GM18870 (cell line): ENCODE measurements around the gene RASSF5.
A peak's percentile ranks its signal among the peaks of the same experiment; 100 is the strongest.

Experiments
- ATAC-seq: cut with Tn5 transposase; IDR thresholded peaks from one replicate; pipeline ENCODE4 v1.9.1; 2021; ENCODE audit warnings: moderate library complexity; ENCODE audit not compliant: unreplicated experiment

Gene RASSF5

DNA sequence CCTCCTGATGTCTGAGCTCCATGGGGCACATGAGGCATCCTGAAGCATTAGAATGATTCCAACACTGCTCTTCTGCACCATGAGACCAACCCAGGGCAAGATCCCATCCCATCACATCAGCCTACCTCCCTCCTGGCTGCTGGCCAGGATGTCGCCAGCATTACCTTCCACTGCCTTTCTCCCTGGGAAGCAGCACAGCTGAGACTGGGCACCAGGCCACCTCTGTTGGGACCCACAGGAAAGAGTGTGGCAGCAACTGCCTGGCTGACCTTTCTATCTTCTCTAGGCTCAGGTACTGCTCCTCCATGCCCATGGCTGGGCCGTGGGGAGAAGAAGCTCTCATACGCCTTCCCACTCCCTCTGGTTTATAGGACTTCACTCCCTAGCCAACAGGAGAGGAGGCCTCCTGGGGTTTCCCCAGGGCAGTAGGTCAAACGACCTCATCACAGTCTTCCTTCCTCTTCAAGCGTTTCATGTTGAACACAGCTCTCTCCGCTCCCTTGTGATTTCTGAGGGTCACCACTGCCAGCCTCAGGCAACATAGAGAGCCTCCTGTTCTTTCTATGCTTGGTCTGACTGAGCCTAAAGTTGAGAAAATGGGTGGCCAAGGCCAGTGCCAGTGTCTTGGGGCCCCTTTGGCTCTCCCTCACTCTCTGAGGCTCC is 11.1 kb upstream of the RASSF5 start:
- ATAC-seq, result peak; percentile 60

DNA sequence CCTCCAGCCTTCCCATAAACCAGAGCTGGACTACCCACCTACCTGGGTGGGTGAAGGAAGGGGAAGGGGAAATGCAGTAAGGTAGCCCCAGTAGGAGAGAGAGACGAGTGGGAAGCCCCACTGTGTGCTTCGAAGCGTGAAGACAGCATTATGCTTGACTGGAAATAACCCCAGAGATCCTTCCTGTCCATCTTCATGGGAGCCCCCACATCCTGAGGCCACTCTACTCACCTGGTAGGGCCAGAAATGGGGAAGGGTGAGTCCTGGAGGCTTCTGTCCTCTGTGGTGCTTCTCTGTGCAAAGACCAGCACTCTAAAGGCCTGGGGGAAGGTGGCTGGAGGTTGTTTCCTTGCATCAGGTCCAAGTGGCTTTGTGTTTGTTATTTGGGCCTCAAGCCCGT is 10.0 kb upstream of the RASSF5 start:
- ATAC-seq, result no peak

DNA sequence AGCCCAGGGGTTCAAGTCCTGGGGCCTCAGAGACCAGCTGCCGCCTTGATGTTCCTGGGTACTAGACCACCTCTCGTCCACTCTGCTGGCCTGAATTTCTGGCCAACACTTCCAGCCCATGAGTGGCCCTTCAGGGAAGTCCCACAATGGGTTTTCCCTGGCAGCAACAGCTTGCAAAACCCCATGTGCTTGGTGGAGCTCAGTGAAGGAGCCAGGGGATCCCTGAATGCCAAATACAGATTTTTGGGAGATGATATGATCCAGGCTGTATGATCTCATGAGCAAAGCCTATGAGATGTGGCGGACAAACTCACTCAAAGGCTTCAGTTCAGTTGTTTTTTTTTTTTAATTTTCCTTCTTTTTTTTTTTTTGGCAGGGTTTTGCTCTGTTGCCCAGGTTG is 9.6 kb upstream of the RASSF5 start:
- ATAC-seq, result no peak

DNA sequence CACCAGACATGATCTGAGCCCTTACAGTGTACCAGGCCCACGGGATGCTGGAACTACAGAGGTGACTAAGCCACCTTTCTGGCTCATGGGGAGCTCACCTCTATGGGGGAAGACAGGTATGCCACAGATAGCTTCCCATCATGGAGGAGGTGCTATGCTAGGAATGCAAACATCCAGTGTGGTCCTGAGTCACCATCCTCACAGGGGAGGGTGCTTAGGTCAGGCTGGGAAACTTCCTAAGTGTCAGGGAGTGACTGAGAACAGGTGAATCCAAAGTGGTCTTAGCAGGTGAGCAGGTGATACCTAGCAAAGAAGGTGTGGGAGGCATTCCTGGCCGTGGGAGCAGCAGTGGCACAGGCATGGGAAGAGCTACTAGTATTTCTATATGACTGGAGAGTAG is 8.6 kb upstream of the RASSF5 start:
- no peak for ATAC-seq

DNA sequence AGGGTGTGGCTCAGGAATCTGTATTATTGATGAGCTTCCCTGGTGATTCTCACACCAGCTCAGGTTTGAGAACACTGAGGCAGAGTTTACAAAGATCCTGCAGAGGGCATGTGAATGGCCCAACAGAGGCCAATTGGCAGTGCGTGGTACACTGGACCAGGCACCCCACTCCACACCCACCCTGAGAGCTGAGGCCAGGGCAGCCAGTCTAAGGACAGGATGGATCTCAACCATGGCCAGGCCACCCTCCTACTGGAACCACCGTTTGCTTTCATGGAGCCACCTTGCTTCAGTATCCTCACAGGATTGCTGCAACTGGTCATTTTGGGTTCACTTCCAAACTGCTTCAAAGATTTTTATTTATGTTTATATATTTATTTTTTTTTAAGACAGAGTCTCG is 7.3 kb upstream of the RASSF5 start:
- no peak for ATAC-seq

DNA sequence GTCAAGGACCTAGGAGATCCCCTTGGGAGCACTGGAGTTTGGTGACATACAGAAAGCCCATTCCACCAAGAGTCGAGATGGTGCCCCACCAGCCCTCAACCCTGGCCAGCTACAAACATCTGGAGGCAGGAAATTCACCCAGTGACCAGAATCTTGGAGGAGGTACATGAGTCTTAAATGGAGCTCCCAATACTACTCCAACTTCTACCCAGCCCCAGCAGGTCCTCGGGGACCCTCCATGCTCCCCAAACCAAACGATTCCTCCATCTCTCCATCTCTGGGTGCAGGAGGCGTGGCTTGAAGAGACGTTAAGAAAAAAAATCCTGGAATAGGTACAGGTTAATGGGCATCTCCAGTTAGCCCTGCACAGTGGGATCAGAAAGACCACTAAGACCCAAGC is 5.5 kb upstream of the RASSF5 start:
- no peak for ATAC-seq

DNA sequence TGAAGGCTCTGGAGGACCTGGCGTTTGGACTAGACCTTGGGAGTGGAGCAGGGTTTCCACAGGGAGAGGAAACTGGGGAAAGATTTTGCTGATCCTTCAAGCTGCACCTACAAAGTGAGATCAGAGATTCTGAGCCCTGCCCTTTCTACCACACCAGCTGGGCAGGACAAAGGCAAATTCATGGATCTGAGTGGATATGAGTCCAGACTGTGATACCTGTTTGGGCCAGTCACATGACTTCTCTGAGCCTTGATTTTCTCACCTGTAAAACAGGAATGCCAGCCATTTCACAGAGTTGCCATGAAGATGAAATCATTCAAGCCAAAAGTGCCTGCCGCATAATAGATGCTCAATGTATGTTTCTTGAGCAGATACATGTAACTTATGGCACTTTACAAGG is 4.9 kb upstream of the RASSF5 start:
- ATAC-seq, result no peak

DNA sequence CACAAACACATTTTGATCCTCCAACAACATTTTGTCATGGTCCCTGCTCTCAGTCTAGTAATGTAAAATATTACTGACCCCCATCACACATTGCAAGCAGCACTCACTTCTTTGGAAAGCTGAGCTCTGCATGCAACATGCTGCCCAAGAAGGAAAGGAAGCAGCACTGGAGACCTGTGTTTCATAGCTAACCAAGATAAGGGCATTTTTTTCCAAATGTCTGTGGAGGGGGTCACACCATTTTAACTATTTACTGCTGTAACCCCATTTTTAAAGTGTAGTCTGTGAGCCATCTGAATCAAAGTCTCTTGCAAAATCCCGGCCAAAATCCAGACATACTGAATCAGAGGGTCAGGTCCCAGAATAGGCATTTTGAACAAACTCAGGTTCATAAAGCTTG is 4.5 kb upstream of the RASSF5 start:
- no peak for ATAC-seq

DNA sequence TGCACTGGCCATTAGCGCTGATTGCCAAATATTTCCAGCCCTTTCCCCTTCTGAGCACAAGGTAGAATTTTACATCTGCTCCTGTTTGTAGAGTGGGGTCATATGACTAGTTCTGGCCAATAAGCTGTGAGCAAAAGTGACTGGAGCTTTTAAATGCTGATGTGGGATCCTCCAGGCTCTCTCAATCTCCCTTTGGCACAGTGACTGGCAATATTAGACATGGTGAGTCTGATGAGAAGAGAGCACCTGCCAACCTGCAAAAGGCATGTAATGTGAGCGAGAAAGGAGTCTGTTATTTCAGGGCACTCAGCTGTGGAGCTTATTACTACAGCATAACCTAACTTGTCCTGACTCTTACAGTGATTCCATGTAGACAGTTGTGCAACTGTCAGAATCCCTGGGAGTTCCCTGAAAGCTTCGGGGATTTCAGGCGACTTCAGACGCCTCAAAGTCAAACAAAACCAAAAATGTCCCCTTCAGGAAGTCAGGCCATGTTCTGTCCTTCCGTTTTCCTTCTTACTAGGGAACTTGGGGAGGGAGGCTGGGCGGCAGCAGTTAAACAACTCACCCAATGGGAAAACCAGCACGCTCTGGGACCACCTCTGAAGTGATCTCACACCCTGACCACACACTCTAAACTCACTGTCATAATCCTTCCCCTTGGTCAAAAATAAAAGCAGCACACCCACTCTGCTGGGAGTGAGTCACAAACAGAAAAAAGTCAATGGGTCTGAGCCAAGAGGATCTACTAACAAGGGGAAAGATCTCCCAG is 3.6 kb upstream of the RASSF5 start:
- peak; percentile 80 for ATAC-seq

DNA sequence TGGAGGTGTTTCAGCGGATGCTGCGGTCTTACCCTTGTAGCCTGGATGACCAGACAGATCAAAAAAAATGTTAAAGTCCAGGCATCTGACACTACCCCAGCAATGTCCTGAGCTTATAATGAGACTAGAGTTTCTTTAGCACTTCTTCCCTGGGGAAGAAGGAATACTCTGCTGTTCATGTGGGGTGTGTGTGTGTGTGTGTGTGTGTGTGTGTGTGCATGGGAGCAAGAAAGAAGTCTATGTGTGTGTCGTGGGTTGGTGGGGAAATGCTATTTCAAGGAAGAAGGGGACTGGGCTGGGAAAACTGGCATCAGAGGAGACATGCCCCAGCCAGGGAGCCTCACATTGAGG is 3.0 kb upstream of the RASSF5 start:
- ATAC-seq, result no peak

DNA sequence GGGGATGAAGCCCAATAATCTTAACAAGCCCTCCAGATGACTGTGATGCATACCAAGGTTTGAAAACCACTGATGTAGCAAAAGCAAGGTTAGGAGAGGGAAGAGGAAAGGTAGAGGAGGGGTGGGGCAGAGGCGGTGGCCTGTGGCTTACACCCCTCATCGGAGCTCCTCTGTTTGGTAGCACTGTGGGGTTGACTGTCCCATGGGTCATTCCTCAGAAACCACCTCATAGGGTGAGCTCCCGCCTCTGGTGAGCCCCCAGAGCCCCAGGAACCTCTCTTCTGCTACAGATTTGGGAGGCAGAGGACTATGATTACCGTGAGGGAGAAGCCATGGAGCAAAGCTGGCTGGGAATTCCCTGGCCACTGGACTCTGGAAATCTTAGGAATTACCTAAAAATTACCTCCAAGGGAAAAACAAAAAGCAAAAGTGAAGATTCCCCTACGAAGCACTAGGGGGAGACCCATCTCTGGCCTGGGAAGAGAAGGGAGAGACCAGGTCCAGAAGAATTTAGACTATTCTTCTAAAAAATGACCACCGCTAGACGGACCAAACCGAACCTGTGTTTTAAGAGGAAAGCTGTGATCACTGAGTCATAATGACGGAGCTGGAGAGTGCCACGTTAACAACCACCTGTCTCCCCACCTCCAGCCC is 1.5 kb upstream of the RASSF5 start:
- no peak for ATAC-seq

DNA sequence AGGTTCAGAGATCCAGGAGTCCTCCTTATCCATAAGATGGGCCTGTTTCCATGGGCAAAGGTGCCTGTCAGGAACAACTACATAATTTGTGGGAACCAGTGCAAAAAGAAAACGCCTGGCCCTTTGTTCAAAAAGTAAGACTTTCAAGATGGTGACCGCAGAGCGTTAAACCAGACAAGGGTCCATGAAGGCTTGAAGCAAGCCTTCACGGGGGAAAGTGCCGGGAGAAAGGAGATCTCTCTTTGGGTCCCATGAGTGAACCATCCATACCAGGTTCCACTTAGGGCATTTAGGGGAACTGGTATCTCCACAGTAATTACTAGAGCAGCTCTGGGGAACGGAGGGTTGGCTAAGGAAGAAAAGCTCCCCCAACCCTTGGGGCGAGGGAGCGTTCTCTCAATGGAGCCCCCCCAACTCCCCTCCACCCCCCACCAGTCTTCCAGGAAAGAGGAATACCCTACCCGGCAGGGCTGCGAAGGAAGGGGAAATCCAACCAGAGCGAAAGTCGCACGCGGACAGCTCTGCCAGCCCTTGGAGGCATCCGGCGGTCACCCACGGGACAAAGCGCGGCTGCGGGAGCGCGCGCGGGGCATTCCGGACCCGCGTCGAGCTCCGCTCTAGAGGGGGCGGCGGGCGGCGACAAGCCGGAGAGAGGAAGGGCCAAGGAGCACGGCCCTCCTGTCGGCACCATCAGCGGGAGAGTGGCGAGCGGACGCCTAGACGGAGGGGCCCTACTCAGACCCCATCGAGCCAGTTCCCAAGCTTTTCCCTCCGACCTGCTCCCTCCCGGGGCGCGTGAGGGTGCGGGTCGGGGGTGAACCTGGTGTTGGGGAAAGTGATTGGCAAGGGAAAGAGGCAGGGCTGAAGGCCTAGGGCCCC is 687 bp upstream of the RASSF5 start:
- no peak for ATAC-seq

DNA sequence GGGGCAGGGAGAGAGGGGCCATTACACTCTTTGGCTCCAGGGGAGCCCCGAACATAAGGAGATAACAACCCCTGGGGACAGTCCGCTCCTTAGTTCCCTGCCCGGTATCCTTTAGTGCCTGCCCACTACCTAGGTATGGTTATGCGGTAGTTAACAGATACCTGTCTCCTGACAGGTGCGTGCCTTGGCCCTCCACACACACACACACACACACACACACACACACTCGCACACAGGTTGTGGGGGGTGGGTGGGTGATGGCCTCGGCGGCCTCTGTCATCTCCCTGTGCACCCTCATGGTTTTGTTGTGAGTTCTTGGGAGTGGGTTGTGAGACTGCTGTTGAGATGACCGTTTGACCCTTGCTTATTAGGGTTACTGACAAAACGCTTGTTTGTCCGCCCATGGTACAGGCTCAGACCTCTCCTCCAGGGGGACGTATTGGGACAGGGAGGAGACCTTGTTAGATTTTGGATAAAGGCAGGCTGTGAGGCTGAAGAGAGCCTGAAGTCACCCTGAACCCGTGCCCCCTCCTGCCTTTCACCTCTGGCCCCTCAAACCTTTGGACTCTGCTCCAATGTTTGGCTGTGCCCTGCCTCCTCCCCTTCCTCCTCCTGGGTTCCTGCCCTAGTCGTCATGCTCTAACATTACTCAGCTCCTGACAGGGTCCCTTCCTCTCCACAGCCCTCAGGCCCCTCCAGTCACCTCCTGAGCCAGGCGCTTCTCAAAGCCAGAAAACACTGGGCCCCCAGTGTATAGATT is 979 bp downstream of the RASSF5 start:
- no peak for ATAC-seq

DNA sequence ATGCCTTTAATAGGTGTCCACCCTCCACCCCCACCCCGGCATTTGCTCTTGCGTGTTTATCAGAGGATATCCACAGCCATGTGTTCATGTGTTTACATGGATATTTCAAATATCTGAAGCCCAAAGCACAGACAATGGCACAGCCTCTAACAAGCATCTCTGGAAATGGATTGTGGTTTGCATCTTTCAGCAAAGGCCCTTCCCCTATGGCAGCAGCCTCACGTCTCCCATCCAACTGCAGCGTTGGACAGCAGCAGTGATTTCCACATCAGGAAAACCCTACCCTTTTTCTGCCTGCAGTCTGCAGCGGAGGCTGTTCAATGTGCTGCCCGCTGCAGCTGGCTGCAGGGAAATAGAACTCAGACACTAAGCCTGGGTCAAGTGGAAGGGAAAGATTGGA is 1.6 kb downstream of the RASSF5 start:
- no peak for ATAC-seq

DNA sequence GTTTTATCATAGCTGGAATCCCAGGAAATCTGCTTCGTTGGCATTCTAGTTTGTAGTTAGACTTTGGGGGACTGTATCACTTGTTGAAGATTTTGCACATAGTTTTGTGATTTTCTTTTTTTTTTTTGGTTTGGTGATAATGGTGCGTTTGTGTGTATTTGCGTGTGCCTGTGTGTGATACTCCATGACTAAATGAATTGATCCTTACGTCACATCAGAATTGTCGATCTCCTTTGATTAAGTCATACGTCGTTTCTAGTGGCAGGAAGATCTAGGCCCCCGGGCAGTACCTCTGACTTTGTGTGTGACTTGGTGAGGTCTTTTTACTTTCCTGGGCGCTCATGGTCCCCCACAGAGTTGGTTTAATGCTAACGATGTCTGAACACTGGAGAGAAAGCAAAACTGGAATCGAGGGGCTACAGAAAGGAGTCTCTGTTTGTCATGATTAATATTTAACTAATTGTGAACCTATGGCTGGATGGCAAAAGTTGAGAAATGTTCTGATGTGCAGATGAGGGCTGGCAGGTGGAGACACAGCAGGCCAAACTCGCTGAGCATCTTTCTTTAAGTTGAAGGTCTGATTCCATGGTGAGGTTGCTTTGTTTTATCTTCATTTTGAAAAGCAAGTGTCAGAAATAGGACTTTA is 2.4 kb downstream of the RASSF5 start:
- no peak for ATAC-seq

DNA sequence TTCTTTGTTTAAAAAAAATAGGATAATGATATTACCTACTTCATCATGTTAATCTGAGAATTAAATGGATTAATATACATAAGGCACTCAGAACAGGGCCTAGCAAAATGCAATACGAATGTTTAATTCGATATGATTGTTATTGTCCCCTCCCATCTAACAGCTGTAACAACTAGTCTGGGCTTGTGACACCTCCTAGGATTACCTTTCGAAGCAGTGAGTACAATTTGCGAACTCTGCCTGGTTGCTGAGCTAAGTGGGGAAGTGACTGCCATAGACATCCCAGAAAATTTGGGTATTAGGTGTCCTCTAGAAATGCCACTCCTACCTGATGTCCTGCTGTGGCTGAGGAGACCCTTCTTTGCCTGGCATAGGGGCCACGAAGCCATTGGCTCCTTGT is 3.0 kb downstream of the RASSF5 start:
- ATAC-seq, result no peak

DNA sequence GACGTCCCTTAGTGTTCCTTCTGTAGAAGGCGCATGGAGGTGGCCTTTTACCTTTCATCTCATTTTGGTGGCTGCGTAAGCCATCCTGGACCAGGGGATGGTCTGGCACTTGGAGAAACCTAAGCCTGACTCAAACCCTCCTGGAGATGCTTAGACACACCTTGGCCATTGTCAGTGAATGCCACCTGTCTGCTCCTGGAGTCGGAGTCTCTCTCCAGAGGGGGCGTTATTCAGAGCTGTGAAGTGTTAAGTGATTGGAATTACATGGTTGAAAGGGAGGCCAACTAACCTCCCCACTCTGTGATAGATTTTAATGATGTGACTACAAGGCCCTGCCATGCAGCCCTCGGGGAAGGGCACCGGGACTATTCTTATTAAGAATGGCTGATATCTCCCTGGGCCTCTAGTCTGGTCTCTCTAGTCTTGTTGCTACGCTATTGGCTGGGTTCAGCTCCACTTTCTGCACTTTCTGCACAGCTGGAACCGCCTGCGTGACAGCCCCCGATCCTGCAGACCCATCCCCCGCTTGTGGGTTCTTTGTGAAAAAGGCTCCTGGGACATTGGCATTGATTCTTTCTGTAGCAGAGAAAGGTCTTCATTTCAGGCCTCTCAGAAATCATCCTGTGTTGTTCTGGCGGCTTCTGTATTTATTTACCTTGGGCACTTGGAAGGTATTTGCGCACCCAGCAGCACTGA is 4.2 kb downstream of the RASSF5 start:
- no peak for ATAC-seq

DNA sequence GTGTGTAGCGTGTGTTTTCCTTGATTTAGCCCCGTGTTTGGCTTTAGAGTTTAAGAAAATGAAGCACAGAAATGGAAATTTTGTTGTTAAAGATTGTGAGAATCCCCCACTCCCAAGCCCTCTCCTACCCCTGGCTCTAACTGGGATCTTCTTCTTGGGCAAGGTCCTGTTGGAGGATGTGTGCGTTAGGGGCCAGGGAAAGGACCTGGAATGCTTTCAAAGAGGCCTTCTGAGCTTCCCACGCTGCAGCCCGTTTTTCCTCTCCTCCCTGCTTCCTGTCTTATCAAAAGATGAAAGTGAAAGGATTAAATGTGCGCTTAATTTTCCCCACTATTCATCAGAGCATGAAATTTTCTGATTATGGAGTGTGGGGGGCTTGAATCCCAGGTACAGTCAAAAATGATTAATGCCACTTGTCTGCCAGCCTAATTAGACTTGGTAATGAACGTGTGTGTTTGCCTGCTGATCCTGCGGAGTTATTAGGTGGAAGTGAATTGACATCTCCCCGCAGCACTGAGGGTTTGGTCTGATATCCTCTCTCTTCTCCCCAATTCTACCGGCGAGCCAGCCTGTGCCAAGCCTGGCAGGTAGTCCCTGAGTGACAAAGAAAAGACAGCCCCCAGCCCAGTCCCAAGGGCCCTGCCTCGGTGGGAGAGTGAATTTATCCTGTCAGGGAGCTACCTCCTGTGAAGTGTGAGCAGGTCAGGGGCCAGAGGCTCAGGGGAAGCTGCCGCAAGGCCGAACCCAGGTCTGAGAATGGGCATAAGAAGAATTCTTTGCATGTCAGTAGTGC is 4.9 kb downstream of the RASSF5 start:
- no peak for ATAC-seq

DNA sequence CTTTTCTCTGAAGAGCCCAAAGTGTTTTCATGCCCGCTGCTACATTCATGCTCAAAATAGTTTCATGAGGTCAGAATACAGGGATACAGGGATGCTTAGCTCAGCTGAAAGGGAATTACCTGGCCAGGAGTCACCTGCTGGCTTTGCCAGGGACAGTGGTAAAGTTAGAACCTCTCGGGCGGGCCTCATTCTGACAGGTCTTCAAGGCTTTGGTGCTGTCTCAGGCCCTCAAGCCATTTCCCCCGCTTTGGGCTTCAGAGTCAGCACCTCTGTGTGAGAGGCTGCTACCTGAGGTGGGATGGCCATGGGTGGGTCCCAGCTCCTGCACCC is 5.5 kb downstream of the RASSF5 start:
- no peak for ATAC-seq
